HUDEP-2 (cell line): Measurements from ENCODE around the gene PNMA6F.
"Not testable (repeated sequence)": the region's sequence is repeated elsewhere in the genome, so short reads cannot be mapped to it uniquely, and the experiment has no call there.

Experiments used
- DNase-seq, 76 experiments: peaks; one replicate each; lab custom pipeline; 2025; ENCODE audit not compliant: unreplicated experiment in 76 of 76; lab: John Stamatoyannopoulos, UW

PNMA6F gene

GRCh38 chrX:153303276-153304262, 18.0 kb downstream of the PNMA6F start:
- no peak for DNase-seq

GRCh38 chrX:153302796-153303195, 18.8 kb downstream of the PNMA6F start:
- DNase-seq: no peak

- DNase-seq: no peak
Observed at GRCh38 chrX:153301746-153302145, 19.8 kb downstream of the PNMA6F start.

DNA sequence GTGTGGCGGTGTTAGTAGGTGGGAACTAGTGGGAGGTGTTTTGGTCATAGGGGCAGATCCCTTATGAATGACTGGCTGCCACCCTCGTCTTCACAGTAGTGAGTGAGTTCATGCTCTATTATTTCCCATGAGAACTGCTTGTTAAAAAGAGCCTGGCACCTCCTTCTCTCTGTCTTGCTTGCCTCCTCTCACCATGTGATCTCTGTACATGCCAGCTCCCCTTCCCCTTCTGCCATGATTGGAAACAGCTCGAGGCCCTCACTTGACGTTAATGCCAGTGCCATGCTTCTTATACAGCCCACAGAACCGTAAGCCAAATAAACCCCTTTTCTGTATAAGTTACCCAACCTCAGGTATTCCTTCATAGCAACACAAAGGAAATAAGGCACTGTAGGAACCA, 21.7 kb downstream of the PNMA6F start:
- DNase-seq: no peak

DNA sequence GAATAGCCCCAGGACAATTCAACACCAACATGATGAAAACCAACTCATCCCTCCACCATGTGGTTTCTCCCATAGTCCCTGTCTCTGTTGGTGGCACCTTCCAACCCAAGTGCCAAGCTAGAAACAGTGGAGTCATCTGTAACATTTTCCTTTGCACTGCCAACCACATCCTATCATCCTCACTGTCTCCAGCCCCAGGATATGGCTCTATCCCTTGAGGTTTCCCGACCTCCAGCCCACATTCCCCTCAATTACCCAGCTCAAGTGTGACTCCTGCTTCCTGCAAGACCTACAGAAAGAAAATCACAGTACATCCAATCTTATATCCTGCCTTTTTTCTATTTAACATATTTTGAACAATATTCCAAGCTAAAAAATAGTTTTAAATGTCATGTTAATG, 24.2 kb downstream of the PNMA6F start:
- DNase-seq: no peak

- DNase-seq: not testable (repeated sequence)
Observed at GRCh38 chrX:153293485-153294071, 28.0 kb downstream of the PNMA6F start.

GRCh38 chrX:153288807-153289206, 32.8 kb downstream of the PNMA6F start:
- DNase-seq: not testable (repeated sequence)

GRCh38 chrX:153285678-153286077, 35.9 kb downstream of the PNMA6F start:
- not testable (repeated sequence) for DNase-seq

GRCh38 chrX:153283982-153284381, 37.6 kb downstream of the PNMA6F start:
- DNase-seq: not testable (repeated sequence)

GRCh38 chrX:153281784-153282183, 39.8 kb downstream of the PNMA6F start:
- not testable (repeated sequence) for DNase-seq

GRCh38 chrX:153279304-153279703, 42.3 kb downstream of the PNMA6F start:
- not testable (repeated sequence) for DNase-seq

DNA sequence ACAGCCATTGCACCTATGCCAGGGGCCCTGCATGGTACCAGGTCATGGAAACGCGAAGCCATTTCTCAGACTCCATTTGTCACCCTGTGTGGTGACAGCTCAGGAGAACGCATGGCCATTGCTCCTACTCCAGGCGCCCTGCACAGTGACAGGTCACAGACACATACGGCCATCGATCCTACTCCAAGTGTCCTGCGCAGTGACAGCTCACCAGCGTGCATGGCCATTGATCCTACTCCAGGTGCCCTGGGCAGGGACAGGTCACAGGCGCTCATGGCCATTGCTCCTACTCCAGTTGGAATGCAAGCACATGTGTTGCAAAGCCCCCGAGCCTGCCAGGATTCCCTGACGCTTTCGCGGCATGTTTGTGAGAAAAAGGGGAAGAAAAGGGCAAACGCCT, 45.5 kb downstream of the PNMA6F start:
- not testable (repeated sequence) for DNase-seq

DNA sequence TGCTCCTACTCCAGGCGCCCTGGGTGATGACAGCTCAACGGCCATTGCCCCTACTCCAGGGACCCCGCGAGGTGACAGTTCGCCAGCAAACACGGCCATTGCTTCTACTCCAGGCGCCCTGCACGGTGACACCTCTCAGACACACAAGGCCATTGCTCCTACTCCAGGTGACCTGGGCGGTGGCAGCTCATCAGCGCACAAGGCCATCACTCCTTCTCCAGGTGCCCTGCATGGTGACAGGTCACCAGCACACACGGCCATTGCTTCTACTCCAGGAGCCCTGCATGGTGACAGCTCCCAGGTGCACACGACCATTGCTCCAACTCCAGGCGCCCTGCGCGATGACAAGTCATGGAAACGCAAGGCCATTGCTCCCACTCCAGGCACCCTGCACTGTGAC, 46.1 kb downstream of the PNMA6F start:
- DNase-seq: not testable (repeated sequence)

DNA sequence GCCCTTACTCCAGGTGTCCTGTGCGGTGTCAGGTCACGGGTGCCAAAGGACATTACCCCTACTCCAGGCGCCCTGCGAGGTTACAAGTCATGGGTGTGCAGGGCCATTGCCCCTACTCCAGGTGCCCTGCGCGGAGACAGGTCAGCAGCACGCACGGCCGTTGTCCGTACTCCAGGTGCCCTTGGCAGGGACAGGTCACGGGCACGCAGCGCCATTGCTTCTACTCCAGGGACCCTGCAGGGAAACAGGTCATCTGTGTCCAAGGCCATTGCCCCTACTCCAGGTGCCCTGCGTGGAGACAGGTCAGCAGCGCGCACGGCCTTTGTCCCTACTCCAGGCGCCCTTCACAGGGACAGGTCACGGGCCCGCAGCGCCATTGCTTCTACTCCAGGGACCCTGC, 49.0 kb downstream of the PNMA6F start:
- not testable (repeated sequence) for DNase-seq

DNA sequence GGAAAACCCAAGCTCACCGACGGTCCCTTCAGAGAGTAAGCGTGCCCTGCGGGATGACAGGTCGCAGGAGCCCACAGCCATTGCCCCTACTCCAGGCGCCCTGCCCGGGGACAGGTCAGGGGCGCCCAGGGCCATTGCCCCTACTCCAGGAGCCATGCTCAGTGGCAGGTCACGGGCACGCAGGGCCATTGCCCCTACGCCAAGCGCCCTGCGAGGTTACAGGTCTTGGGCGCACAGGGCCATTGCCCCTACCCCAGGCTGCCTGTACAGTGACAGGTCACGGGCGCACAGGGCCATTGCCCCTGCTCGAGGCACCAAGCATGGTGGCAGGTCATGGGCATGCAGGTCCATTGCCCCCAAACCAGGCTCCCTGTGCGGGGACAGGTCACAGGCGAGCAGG, 49.5 kb downstream of the PNMA6F start:
- DNase-seq: not testable (repeated sequence)
